Pancreas (tissue), 10 donors: ENCODE data around the gene ASPA. TPM values are rescaled to one million over a fixed set of nuclear protein-coding genes. Genes with fewer than 3 reads are reported as not detected.

Source experiments
- ATAC-seq, 4 donors: fragments of 200-7000 bp; cut with Tn5 transposase; one replicate each; pipeline versions ENCODE4 v1.8.0 to v1.9.1; 2020; ENCODE audit warnings: mild to moderate bottlenecking in 4 of 4, moderate library complexity in 4 of 4
- DNase-seq, 6 donors: peaks; one replicate each; pipeline ENCODE4 v3.0.0-alpha.2; 2020
- FAIRE-seq: peaks from 2 replicates; lab custom pipeline; 2012; peaks lifted over from hg19 to GRCh38; lab: Jason Lieb, UNC
- H3K27ac ChIP-seq, 4 donors: fragments of 200-600 bp; sonication (generic); 1 replicate in 3 of 4; 2 replicates in 1 of 4; pipeline versions ENCODE4 v1.5.0 to v1.8.0; 2020
- H3K27me3 ChIP-seq, 4 donors: fragments of 200-600 bp; one replicate each; pipeline ENCODE4 v1.8.0; 2021
- H3K36me3 ChIP-seq, 3 donors: fragments of 200-600 bp; sonication (generic) in 1 of 3; one replicate each; pipeline versions ENCODE4 v1.5.0 to v1.8.0; 2020 to 2021
- H3K4me1 ChIP-seq, 3 donors: fragments of 200-600 bp; one replicate each; pipeline ENCODE4 v1.8.0; 2021
- H3K4me3 ChIP-seq, 4 donors: fragments of 200-600 bp; sonication (generic) in 2 of 4; one replicate each; pipeline versions ENCODE4 v1.5.0 to v1.8.0; 2020 to 2021
- H3K9me3 ChIP-seq, 4 donors: fragments of 200-600 bp; one replicate each; pipeline ENCODE4 v1.8.0; 2021
- WGBS, 2 donors: extraction: QIAGEN DNeasy Blood & Tissue Kit; methylation state at CpG; one replicate each; pipeline ENCODE4 v1.1.7; 2013; 5-methylcytosine and 5-hydroxymethylcytosine counted together
- intact Hi-C, 3 donors: fragments of 100-400 bp; cut with DNase I; formaldehyde crosslinking; loops; one replicate each; pipeline versions ENCODE4 v1.11.1 to v1.14.2; 2022
- polyA plus RNA-seq, 2 donors: library from polyadenylated mRNA; stranded (reverse); fragments of 200-250 nt; gene quantifications; one replicate each; pipeline ENCODE4 v1.2.3, GENCODE V29; 2013
- total RNA-seq, 6 donors: library from RNA; stranded (reverse); fragmentation: NEBNext Ultra II Directional in 4 of 6; extraction: Animal tissue kit (Norgen Biotek cat#: 25700) in 4 of 6; gene quantifications; one replicate each; pipeline versions ENCODE4 v1.2.1 to v1.2.4, GENCODE V29; 2021 to 2023
- TF ChIP-seq, protein P1 (sequence below), 4 donors: fragments of 200-600 bp; sonication (generic) in 3 of 4; IDR thresholded peaks; one replicate each; pipeline versions ENCODE4 v1.5.0 to v1.8.0; 2021; ENCODE audit warnings: antibody characterized with exemption in 4 of 4
- donor health status: healthy with polysubstance abuse.
- donor health status: DM: no; HTN: no; CAD: no; lungs with moderate emphysema.
- donor health status: DM: no; HTN: no; CAD: no.
- donor health status: control.
- donor health status: control.
- donor health status: Bipolar disorder and iron deficiency.
- donor health status: DM: yes; HTN: yes; CAD: no.
- donor health status: DM: no; HTN: no; CAD: no.
- donor health status: DM: no; HTN: no; CAD: no.
- donor health status: DM: yes; HTN: yes; CAD: no.

Gene ASPA
- total and polyA plus RNA-seq, 8 donors: 0.38 to 1.1 (median 0.70) TPM

DNA sequence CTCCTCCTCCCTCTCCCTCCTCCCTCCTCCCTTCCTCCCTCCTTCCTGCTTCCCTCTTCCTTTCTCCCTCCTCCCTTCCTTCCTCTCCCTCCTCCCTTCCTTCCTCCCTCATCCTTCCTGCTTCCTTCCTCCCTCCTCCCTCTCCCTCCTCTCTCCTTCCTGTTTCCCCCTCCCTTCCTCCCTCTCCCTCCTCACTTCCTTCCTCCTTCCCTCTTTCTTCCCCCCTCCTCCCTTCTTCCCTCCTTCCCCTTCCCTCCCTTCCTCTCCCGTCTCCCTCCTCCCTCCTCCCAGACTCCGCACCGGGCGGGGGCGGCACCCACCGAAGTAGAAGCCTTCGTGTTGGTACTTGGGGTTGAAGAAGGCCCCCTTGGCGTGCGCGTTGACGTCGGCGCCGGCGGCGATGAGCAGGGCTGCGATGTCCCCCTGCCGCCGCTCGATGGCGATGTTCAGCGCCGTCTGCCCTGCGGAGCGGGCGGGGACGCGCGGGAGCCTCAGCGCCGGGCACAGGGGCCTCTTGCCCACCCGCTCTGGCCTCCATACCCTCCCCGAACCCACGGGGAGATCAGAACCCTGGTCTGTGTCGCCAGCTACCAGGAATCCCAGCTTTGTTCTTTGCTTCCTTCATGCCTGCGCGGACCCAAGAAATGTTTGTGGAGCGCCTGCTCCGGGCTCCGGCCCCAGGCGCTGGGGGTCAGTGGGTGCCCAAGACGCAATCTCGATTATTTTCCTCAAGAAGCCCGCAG is 59.6 kb downstream of the ASPA start:
- H3K27me3 ChIP-seq: no peaks in the 10 kb centered on the region
- DNase-seq (peak in 5 of 6 donors; percentile 45 to 82 (median 71)), ATAC-seq (peak; percentile 89 to 96 (median 94)), FAIRE-seq (no peak)
- H3K4me1 ChIP-seq: no peaks in the 10 kb centered on the region
- TF ChIP-seq, protein P1, sequence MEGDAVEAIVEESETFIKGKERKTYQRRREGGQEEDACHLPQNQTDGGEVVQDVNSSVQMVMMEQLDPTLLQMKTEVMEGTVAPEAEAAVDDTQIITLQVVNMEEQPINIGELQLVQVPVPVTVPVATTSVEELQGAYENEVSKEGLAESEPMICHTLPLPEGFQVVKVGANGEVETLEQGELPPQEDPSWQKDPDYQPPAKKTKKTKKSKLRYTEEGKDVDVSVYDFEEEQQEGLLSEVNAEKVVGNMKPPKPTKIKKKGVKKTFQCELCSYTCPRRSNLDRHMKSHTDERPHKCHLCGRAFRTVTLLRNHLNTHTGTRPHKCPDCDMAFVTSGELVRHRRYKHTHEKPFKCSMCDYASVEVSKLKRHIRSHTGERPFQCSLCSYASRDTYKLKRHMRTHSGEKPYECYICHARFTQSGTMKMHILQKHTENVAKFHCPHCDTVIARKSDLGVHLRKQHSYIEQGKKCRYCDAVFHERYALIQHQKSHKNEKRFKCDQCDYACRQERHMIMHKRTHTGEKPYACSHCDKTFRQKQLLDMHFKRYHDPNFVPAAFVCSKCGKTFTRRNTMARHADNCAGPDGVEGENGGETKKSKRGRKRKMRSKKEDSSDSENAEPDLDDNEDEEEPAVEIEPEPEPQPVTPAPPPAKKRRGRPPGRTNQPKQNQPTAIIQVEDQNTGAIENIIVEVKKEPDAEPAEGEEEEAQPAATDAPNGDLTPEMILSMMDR (IDR thresholded peaks at IDR 0.05): peak; percentile 54 to 69 (median 62)
- no peaks in the 10 kb centered on the region for H3K9me3 ChIP-seq
- 1 to 3% methylated on average over 44 of the region's 44 CpGs for WGBS, 2 donors
- intact Hi-C loops: no loop called here
- no peaks in the 10 kb centered on the region for H3K36me3 ChIP-seq
- H3K4me3 ChIP-seq: peak overlapping the region in 2 of 4 donors; percentile 42 to 46
- peak overlapping the region in 2 of 4 donors; percentile 10 to 62 for H3K27ac ChIP-seq

DNA sequence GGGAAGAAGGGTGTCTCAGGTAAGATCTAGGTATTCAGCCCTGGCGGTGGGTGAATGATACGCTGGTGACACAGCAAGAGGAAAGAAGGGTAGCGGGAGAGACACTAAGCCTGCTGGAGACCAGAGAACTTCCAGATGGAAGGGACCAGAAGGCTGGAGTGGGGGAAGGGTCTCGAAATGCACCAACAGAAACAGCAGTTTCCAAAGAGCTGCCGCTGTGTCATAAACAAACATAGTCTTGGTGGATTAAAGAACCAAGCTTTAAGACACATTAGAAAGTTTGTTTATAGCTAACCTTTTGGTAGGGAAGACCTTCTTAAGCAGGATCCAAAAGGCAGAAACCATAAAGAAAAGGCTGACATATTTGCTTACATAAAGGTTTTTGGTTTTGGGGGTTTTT is 60.9 kb downstream of the ASPA start:
- Histone ChIP-seq H3K4me3 (no peak overlapping the region), H3K36me3 (no peaks in the 10 kb centered on the region), H3K27ac (no peak overlapping the region), H3K4me1 (no peaks in the 10 kb centered on the region), H3K9me3 (no peaks in the 10 kb centered on the region), H3K27me3 (no peaks in the 10 kb centered on the region)
- no peak for FAIRE-seq
- 89 to 90% methylated on average over 5 of the region's 5 CpGs for WGBS, 2 donors
- intact Hi-C loops: no loop called here
- no peak for DNase-seq
- TF ChIP-seq, protein P1 (IDR thresholded peaks at IDR 0.05): no peak
- no peak for ATAC-seq

DNA sequence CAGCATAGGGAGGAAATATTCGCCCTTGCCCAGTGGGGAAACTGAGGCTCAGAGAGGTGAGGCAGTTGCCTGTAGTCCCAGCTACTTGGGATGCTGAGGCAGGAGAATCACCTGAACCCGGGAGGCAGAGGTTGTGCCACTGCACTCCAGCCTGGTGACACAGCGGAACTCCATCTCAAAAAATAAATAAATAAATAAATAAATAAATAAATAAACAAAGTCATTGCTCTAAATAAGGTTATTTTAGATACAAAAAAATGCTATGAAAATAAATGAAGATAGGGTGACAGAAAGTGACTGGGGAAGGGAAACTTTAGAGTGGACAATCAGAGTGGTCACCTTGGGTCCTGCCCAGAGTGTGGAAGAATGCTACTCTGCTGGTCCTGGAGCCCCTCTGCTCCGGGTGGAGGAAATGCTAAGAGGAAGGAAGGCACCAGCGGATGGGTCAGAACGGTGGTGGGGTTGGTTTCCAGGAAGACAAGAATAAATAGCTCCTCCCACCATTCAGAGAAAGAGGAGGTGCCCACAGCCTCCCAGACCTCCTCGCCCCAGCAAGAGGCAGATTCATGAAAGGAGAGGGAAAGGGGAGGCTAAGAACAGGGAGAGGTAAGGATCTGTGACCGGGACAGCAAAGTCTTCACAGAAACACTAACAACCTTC is 64.2 kb downstream of the ASPA start:
- Histone ChIP-seq H3K9me3 (no peaks in the 10 kb centered on the region), H3K27me3 (no peaks in the 10 kb centered on the region), H3K4me1 (no peaks in the 10 kb centered on the region), H3K36me3 (no peaks in the 10 kb centered on the region), H3K27ac (no peak overlapping the region), H3K4me3 (no peak overlapping the region)
- DNase-seq (no peak), ATAC-seq (no peak), FAIRE-seq (no peak)
- TF ChIP-seq, protein P1 (IDR thresholded peaks at IDR 0.05): no peak
- intact Hi-C loops: no loop called here
- WGBS, 2 donors: 62 to 69% methylated on average over 8 of the region's 8 CpGs

DNA sequence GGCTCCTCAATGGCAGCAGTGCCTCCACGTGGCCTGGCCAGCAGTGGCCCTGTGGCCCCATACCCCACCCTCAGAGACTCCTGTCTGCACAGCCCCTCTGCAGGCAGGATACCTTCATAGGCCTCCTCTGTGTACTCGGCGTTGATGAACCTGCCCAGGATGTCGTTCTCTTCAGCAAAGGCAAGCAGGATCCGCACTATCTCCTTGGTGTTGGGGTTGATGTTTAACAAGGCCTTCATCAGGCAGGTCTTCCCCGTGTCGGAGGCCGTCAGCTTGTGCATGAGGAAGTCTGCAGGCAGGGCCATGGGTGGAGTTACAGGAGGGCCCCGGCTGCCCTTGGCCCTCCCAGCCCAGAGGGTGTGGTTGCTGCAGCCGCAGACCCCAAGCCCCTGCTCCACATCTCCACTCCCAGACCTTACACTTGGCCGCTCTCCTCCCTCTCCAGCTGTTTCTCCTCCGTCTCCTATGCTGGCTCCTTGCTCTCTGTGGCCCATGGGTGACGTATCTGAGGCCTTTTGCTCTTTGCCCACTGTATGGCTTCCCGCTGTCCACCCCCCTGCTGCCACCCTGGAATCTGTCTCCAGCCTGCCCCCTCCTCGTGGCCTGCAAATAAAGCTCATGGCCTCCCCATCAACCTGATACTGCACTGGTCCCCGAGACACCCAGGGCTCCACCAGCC is 66.8 kb downstream of the ASPA start:
- H3K4me3 ChIP-seq: no peak overlapping the region
- no peaks in the 10 kb centered on the region for H3K36me3 ChIP-seq
- intact Hi-C loops: no loop called here
- no peaks in the 10 kb centered on the region for H3K4me1 ChIP-seq
- no peak overlapping the region for H3K27ac ChIP-seq
- WGBS, 2 donors: 68 to 70% methylated on average over 16 of the region's 16 CpGs
- no peaks in the 10 kb centered on the region for H3K27me3 ChIP-seq
- no peaks in the 10 kb centered on the region for H3K9me3 ChIP-seq
- no peak for ATAC-seq
- no peak for FAIRE-seq
- DNase-seq: no peak
- TF ChIP-seq, protein P1 (IDR thresholded peaks at IDR 0.05): no peak
